GDM1 (cell line): ENCODE measurements around the gene GBA3.

Experiments used
- DNase-seq: peaks from one replicate; lab custom pipeline; 2025; lab: John Stamatoyannopoulos, UW

GBA3 gene

DNA sequence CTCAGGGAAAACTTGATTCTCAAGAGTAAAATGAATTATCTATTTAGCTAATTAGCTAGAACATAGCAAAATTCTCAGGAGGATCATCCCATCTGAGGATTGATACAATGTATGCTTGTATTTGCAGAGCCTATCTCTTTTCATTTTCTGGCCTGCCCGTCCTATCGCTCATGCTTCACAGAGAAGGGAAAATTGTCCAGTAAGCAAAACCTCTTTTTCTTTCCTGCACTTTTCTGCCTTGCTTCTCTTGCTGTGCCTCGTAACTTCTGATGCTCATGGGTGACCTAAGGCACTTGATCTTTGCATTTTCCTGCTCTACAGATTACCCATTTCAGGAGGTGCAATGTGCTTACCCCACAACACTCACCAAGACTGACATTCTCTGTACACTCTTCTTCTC lies 88.1 kb downstream of the GBA3 start:
- no peak for DNase-seq

GRCh38 chr4:22787753-22788375 lies 95.1 kb downstream of the GBA3 start:
- no peak for DNase-seq

DNA sequence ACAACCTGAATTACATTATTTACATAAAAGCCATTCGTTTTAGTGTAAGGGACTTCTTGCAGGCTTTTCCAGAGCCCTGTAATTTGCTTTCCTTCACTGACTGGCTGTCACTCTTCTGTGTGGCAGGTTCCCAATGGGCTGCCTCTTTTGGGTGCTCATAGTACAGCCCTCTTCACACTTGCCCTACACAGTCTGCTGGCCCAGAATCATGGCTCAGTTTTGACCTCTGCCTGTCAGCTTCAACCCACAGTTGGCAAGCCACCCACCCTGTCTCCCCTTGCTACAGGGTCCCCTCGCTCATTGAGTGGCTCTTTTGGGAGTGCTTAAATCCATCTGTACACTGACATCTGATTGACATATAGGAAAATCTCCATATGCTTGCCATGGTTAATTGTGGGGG lies 97.9 kb downstream of the GBA3 start:
- DNase-seq, result no peak

GRCh38 chr4:22794732-22795131 lies 102.0 kb downstream of the GBA3 start:
- DNase-seq, result no peak

DNA sequence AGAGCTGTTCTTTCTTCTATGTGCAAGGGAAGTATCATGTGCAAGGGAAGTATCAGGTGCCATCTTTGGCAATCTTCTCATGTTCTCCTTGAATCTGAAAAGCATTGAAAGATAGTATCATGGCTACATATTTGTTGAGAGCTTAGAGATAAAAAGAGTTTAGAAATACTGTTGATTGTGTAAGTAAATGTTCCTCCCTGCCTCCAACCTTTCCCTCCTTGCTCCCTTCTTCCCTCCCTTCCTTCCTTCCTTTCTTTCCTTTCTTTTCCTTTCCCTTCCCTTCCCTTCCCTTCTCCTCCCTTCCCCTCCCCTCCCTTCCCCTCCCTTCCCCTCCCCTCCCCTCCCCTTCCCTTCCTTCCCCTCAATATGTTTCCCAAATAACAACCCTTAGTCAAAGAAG lies 108.7 kb downstream of the GBA3 start:
- no peak for DNase-seq

GRCh38 chr4:22802876-22803275 lies 110.1 kb downstream of the GBA3 start:
- DNase-seq, result no peak

DNA sequence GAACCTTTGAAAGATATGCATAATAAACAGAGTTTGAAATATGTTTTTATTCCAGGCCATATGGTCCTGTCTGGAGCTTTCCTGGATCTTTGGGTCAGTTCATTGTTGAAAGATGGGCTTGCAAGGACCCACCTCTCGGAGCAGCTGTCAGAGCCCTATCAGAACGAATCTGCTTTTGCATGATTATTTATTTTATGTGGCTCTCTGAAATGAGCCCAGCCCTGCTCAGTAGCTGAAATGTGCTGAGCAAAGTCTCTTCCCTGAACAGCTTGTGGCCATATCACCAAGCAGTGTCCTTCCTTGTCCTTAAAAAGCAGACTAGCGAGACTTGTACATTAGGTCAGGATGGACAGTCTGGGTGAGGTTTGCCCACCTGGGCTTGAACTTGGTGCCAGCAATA lies 110.8 kb downstream of the GBA3 start:
- no peak for DNase-seq

DNA sequence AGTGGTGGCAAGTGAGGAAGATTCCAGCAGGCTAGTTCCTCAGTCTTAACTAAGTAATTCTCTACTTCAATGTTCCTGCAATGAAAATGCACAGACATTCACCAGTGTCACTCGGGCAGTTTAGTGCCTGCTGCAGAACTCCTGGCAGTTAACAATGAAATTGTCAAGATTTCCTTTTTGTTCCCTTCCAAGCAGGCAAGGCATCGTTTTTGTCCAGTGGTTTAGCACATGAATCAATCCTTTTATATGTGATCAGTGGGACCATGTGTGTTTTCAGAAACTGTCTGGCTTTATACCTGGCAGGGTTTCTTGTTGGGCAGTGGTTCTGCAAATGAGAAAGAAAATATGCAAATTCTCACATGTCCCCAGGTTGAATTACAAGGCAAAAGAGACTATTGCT lies 122.2 kb downstream of the GBA3 start:
- no peak for DNase-seq

- DNase-seq, result no peak
These were observed 131.4 kb downstream of the GBA3 start for GRCh38 chr4:22824091-22824490.

- DNase-seq, result no peak
These were observed 149.8 kb downstream of the GBA3 start for GRCh38 chr4:22842360-22843018.

GRCh38 chr4:22848332-22848731 lies 155.6 kb downstream of the GBA3 start:
- no peak for DNase-seq

- DNase-seq, result no peak
These were observed 157.3 kb downstream of the GBA3 start for GRCh38 chr4:22850055-22850454.

- DNase-seq, result no peak
These were observed 157.9 kb downstream of the GBA3 start for GRCh38 chr4:22850630-22851029.

GRCh38 chr4:22857411-22857810 lies 164.7 kb downstream of the GBA3 start:
- no peak for DNase-seq

GRCh38 chr4:22859318-22859717 lies 166.6 kb downstream of the GBA3 start:
- no peak for DNase-seq
